ENCODE measurements around the gene SCEL.
"Not testable (repeated sequence)": the region's sequence is repeated elsewhere in the genome, so short reads cannot be mapped to it uniquely, and the experiment has no call there.

The SCEL gene

DNA sequence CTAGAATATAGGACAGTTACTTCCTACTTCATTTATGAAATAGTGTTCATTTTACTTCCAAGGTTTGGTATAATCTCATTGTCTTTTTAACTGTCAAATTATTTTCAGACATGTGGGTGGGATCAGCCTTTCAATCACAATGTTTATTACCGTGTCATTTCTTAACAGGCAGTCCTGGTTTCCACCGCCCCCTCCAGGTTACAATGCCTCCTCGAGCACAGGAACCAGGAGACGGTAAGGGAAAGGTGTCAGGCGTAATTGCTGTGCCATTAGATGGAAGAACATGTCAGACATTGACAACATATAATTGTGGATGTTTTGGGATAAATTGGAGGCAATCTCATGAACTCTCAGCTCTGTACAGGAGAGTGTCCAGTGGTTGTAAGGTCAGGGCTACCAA is 36.5 kb downstream of the SCEL start:
- DNase-seq, result no peak

DNA sequence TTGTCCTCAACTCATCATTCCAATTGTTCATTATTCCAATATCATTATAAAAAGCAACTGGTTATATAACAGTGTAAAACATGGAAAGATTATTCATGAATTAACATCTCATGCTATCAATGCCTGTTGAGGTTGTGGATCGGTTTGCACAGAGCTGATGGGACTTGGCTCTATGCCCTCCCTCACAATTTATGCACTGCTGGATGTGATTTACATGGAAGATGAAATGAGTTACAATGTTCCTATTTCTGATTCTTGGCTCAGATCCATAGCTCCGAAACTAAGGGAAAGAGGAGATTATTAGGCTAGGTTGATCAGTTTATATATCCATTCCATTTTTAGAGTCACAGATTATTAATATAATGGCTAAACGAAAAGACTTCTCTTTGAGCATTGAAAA is 38.6 kb downstream of the SCEL start:
- DNase-seq, result no peak

DNA sequence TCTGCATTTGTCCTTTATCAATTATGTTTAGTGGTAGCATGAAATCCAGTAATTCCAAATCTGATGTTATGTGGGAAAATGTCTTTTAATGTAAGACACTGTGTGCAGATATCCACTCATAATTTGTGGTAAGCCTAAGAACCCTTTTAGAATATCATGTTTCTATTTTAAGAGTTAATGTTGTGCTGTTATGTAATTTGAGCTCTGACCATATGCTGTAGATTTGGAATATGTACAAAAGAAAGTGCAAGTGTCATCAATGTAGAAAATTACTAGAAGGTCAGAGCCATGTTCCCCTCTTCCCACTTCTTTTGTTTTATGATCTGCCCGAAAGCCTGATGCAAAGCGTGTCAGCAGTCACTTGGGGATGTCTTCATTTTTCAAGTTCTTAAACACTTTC is 44.5 kb downstream of the SCEL start:
- DNase-seq, result no peak

DNA sequence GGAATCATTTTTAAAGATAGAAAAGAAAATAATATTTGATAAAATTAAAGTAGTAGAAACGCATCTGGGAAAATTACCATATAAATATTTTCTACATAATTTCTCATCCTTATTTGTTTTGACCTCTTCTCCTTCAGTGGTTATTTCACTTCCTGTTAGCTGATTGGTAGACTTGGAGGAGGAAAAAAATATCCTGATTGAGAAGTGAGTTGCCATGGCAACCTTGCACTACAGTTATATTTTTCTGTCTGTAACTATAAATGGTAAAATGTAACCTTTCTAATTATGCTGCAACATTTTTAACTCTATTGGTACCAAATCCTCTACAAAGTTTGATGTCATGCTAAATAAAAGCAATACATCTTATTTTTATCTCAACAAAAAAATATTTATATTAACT is 45.2 kb downstream of the SCEL start:
- DNase-seq, result no peak

DNA sequence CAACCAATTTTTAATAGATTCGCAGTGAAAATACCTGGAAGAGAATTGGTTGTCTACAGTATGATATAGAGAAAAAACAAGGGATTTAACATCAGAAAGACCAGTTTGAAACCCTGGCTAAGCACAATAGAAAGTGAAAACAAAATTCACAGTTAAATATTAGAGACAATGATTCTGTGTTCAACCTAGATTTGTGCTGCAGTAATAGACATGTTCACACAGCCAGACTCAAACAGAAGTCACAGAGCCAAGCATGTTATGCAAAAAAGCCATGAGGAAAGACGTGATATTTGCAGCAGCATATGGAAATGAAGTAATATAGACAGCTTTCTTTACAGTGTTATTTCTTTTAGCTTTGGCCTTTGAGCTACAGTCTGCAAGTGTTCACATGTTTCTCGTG is 48.1 kb downstream of the SCEL start:
- no peak for DNase-seq

DNA sequence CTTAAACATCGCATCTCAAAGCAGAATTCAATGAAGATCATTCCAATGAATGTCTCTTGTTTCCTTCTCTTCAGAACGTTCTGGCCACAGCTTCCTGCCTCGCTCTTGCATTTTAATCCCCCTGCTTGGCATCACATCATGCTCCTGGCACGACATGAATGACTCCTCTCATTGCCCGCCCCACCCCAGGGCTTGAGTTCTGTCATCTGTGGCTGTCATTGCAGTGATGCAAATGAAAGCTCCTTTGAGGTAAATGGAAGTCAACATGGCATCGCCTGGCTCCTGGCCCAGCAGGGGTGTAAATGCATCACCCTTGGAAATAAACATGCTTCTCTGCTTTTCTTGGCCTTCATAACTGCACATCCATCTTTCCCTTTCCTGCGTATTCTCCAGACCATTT is 48.6 kb downstream of the SCEL start:
- DNase-seq, result no peak

DNA sequence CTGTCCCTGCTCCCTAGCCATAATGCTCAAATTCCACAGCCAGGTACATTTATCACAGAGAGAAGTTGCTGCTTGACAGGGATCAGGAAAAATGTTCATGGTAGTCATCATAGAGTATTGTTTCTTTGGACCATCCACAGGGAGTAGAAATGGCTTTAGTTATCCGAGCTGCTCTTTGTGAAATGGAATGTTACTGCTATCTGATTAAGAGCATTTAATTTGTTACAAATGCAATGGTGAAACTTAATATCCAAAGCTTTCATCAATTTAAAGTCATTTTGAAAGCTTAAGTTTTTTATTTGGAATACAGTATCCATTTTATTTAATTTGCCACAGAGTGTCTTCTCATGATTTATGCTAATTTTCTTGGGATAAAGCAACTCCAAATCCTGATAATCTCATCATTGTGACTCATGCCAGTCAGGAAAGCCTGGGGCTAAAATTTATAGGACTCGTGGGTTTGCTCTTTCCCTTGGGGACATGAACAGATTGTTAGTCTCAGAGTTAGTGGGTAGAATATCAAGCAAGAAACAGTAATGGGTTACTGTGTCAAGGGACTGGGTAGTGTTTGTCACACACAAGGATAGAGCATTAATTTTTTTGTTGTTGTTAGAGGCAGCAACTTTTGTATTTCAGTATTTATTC is 59.8 kb downstream of the SCEL start:
- DNase-seq, result no peak

DNA sequence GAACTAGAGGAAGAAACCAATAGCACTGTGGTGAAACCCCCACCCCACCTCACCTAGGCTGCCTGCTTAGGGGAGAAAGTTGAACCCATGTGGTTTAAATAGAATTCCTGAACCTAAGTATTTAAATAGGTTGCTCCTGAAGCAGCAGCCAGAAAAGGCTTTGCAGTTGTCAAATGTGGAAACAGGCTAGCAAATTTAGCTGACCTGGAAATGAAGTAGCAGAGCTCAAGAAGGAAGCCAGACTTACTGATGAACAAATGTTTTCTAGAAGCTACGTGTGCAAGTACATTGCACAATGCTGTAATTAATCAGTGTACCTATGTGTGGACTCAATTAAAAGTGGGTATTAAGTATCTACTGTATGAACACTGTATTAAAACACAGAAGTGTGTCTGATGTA is 61.3 kb downstream of the SCEL start:
- DNase-seq, result no peak

DNA sequence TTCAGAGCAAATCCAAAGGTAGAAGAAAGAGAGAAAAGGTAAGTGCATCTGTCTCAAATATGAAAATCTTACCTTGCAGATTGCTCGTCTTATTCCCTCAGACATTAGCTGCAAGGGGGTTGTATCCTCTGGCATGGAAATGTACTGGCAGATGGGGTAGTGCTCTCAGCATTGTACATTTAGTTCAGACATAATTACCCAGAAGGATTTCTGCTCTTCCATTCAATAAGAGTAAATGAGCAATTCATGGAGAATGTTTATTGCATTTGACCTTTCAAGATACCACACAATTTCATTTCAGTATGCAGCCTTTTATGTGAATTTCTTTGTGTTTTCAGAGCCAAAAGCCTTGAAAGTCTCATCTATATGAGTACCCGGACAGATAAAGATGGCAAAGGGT is 63.8 kb downstream of the SCEL start:
- no peak for DNase-seq

DNA sequence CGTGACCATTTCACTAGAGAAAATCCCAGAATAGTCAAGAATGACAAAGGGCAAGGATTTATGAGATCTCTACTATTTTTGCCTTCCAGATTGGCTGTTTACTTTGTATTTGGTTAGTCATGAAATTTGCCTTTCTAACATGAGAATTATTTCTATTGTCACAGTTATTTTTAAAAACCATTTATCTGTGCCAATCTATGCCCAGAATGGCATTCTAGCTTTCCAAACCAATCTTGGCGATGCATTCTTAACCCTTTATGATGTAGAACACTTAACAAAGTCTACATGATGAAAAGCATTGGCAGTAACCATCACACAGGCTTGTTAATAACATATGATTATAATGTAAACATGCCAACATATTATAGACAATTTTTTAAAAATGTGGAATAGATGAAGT is 65.2 kb downstream of the SCEL start:
- no peak for DNase-seq

DNA sequence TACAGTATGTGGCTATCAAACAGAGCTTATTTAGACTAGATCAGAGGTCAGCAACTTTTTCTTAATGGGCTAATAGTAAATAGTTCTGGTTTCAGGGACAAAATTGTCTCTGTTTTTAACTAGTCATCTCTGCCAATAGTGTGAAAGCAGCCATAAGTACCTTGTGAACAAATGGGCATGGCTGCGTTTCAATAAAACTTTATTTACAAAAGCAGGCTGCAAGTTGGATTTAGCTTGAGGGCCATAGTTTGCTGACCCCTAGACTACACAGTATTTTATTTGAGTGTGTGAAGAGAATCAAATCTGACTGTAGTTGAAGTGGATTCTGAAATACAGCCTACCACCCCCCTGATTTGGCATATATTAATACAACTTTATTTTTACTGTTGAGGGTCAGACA is 75.6 kb downstream of the SCEL start:
- no peak for DNase-seq

DNA sequence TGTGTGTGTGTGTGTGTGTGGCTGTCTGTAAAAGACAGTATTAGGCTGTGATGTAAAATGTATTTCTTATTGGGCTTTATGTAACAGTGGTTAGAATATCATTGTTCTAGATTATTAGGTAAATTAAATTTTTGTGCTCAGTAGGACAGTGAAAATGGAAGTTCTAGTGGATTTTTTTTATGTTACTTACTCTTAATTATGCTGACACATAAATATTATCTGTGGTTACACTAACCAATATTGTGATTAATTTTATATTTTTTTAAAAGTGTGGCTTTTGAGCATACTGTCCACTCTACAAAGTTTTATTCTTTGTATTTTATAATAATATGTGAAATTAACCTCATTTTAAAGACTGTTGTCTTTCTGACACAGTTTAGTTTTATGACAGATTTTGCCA is 80.5 kb downstream of the SCEL start:
- no peak for DNase-seq

DNA sequence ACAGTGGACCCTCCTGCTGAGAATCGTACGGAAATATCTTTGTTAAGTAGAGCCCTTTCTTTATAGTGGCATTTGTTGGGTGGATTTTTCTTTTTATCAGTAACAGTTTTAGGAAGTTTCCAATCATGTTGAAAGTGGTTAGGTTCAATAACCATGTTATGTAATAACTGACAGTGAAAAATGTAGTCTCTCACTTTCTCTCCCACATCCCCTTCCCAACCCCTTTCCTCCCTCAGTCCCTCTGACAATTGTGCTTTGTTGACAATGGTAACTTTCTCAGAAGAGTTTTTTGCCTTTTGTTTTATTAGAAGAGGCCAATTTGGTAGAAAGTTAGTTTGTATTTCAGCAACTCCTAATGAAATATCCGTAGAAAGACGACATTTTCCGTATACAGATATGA is 84.1 kb downstream of the SCEL start:
- DNase-seq, result no peak

DNA sequence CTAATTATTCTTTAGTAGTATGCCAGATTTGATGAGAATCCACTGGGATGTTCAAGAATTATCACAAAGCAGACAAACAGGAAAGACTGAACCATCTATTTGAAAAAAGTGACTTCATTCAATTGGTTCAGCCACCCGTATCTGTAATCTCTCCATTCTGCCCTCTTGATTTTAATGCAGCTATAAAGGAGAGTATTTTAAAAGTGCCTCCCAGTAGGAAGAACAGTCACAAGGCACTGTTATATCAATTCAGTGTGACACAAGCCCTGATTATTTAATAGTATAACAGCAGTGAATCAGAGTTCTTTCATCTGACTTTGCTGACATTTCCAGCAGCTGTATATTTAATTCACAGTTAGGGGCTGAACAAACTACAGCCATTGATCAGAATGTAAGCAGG is 84.6 kb downstream of the SCEL start:
- DNase-seq, result no peak

DNA sequence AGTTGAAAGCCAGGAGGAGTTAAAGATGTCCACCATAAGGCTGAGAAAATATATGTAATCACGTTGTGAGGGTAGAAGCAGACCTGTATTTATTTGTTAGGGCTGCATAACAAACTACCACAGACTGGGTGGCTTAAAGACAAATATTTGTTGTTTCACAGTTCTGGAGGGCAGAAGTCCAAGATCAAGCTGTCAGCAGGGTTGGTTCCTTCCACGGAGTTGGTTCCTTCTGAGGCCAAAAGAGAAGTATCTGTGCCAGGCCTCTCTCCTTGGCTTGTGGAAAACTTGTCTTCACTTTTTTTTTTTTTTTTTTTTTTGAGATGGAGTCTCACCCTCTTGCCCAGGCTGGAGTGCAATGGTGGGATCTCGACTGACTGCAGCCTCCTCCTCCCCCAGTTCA is 88.3 kb downstream of the SCEL start:
- no peak for DNase-seq

DNA sequence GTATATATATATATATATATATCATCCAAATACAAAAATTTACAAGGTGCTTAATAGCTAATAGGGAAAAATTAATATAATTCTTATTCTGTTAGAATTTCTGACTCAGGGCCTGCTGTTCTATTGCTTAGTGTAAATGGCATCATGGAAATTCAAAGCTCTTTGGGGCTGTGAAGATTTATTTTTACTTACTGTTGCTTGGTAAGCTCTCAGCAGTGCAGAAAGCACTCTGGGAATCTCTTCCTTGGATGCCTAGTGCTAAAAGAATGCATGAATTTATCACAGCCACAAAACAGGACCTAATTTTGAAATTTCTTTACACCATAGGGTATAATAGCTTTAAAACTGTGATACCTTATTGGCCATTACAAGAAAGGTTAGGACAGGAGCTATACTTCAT is 92.7 kb downstream of the SCEL start:
- no peak for DNase-seq

DNA sequence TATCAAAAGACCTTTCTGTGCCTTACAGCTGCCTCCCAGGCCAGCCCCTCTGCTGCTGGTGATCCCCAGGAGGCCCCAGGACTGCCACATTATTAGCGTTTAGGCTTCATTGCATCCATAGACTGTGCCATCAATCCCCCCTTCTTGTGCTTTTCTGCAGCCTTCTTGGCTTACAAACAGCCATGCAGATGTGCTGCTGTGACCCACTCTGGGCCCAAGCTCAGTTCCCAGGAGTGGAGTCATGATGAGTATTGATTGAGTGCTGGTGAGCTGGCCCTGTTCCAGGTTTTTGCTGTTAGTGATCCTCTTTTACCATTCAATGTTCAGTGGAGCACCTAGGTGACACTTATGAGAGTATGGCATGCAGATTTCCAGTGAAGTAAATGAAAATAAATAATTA is 102.1 kb downstream of the SCEL start:
- DNase-seq, result no peak

DNA sequence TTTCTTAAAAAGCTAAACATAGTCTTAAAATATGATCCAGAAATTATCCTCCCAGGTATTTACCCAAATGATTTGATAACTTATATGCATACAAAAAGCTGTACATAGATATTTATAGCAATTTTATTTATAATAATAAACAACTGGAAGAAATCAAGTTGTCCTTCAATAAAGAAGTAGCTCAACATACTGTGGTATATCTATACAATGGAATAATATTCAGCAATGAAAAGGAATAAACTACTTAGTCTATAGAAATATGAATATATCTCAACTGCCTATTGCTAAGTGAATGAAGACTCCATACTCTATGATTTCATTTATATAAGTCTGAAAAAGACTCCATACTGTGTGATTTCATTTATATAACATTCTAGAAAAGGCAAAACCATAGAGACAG is 114.9 kb downstream of the SCEL start:
- no peak for DNase-seq

DNA sequence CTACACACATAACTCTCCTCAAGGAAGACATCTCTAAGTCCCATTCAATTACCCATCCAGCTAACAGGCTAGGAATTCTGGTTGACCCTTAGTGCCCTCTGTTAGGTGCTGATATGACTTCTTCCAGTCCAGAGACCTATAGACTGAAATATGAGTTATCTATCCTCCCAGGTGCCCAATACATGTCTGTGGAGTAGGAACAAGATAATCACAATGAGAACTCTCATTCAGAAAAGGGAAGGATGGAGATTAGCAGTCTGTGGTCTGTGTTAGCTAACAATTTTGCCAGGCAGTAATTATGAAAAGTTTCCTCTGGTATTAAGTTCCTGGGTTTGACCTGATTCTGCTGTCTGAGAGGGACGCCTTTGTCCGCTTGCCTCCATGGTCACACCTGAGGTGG is 117.8 kb downstream of the SCEL start:
- no peak for DNase-seq

DNA sequence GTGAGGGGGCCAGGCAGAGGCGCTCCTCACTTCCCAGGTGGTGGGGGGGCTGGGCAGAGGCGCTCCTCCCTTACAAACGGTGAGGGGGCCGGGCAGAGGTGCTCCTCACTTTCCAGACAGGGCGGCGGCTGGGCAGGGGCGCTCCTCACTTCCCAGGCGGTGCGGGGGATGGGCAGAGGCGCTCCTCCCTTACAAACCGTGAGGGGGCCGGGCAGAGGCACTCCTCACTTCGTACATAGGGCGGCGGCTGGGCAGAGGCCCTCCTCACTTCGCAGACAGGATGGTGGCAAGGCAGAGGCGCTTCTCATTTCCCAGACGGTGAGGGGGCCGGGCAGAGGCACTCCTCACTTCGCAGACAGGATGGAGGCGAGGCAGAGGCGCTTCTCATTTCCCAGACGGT is 124.5 kb downstream of the SCEL start:
- not testable (repeated sequence) for DNase-seq

DNA sequence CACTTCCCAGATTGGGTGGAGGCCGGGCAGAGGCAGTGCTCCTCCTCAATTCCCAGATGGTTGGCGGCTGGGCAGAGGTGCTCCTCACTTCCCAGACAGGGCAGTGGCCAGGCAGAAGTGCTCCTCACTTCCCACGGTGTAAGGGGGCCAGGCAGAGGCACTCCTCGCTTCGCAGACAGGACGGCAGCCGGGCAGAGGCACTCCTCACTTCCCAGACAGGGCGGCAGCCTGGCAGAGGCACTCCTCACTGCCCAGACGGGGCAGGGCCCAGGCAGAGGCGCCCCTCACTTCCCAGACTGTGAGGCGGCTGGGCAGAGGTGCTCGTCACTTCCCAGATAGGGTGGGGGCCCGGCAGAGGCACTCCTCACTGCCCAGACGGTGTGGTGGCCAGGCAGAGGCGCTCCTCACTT is 125.3 kb downstream of the SCEL start:
- DNase-seq, result no peak

DNA sequence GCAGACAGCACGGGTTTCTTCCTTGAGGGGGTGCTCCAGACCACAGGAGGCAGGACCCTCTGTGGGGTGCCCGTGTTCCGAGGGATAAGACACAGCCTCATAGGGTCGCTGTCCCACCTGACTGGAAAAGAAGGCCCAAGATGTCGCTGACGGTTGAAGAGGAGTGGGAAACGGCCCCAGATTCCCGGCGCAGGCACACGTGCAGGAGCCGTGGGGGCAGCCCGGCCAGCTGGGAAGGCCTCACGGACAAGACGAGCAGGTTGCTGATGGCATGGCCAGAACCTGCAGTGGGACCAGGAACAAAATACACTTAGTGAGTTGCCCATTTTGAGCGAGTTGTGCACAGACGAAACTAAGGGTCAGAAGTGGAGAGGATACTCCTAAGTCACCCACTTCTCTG is 126.8 kb downstream of the SCEL start:
- not testable (repeated sequence) for DNase-seq

DNA sequence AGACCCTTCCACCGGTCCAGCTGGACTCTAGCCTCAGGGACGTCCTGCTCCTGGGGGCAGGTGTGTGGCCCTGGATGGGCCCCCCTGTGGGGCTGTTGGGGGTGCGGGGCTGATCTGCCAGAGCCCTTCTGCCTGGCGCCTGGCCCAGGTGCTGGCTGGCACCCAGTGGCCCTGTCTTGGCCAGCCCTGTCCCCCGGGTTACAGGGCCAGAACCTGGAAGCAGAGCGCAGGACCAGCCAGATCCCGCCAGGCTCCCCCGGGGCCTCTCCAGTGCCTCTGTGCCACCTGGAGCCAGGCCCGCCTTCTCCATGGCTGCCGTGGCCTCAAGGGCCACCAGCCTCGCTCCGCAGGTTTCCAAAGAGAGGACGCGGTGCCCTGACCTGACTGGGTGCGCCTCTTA is 127.3 kb downstream of the SCEL start:
- not testable (repeated sequence) for DNase-seq

DNA sequence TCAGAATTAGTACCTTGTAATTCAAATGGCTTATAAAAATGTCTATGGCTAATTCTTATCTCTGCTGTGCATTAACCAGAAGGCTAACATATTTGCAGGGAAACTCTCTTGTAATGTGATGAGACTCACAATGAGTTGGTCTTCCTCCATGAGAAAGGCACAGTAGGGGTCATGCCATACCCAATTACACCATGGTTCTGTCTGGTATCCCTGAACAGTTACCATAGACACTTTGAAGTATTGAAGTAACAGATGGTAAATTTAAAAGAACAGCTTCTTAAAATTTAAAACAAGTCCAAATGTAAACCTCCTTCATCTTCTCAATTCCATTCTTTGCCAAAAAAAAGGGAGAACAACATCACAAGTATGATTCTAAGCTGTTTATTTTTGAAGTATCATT is 139.3 kb downstream of the SCEL start:
- no peak for DNase-seq

DNA sequence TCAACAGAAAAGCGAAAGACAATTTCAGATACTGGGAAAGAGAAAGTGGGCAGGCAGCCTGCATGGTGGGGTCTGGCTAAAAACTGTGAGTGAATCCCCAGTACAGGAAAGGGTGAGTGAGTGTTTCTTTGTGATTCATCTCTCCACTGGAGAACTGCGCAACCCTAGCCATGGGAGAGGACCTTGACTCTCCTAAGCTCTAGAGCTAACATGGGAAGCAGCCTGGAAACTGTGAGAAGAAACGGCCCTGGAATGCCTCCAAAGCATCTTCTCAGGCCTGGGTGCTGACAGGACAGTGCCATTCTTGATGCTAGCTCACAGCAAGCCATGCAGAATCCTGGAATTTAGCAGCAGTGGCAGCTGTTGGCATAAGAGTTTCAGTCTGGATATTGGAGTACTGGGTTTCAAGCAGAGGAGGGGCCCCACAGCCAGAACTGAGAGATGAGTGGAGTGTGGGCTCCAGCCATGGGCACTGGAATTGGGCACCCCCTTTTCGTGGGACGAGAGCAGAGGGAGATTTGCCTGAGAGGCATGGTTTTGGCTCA is 143.3 kb downstream of the SCEL start:
- no peak for DNase-seq

DNA sequence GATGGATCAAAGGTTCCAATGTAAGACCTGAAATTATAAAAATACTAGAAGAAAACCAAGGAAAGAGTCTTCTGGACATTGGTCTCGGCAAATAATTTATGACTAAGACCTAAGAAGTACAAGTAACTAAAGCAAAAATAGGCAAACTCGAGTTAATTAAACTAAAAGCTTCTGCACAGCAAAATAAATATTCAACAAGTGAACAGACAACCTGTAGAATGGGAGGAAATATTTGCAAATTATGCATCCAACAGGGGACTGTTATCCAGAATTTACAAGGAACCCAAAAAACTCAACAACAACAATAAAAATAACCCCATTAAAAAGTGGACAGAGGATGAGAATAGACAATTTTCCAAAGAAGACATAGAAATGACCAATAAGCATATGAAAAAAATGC is 152.3 kb downstream of the SCEL start:
- DNase-seq, result no peak
